ENCODE results near the gene ADARB1.

The ADARB1 gene

GRCh38 chr21:45255381-45256020 is 181.1 kb downstream of the ADARB1 start:
- TF ChIP-seq CTCF (IDR thresholded peaks at IDR 0.05; ENCODE audit: low read length, missing control alignments) = no peak
- no peak for DNase-seq (ENCODE audit: low read depth)
- no peak overlapping the region for H3K4me3 ChIP-seq (replicated peaks; ENCODE audit: low read depth, low read length)

GRCh38 chr21:45256021-45256911 is 181.9 kb downstream of the ADARB1 start:
- no peak overlapping the region for H3K4me3 ChIP-seq (replicated peaks; ENCODE audit: low read depth, low read length)
- DNase-seq (ENCODE audit: low read depth) = no peak
- TF ChIP-seq CTCF (IDR thresholded peaks at IDR 0.05; ENCODE audit: low read length, missing control alignments) = no peak

- H3K4me3 ChIP-seq (replicated peaks; ENCODE audit: low read depth, low read length) = no peak overlapping the region
- DNase-seq (ENCODE audit: low read depth) = no peak
- no peak for TF ChIP-seq CTCF (IDR thresholded peaks at IDR 0.05; ENCODE audit: low read length, missing control alignments)
Measured at GRCh38 chr21:45256912-45257672, 182.7 kb downstream of the ADARB1 start.

- H3K4me3 ChIP-seq (replicated peaks; ENCODE audit: low read depth, low read length) = no peak overlapping the region
- no peak for DNase-seq (ENCODE audit: low read depth)
- no peak for TF ChIP-seq CTCF (IDR thresholded peaks at IDR 0.05; ENCODE audit: low read length, missing control alignments)
Measured at GRCh38 chr21:45257673-45258341, 183.4 kb downstream of the ADARB1 start.

- DNase-seq (ENCODE audit: low read depth) = no peak
- H3K4me3 ChIP-seq (replicated peaks; ENCODE audit: low read depth, low read length) = no peak overlapping the region
- no peak for TF ChIP-seq CTCF (IDR thresholded peaks at IDR 0.05; ENCODE audit: low read length, missing control alignments)
Measured at GRCh38 chr21:45258466-45258865, 184.1 kb downstream of the ADARB1 start.

GRCh38 chr21:45259206-45259840 is 184.9 kb downstream of the ADARB1 start:
- H3K4me3 ChIP-seq (replicated peaks; ENCODE audit: low read depth, low read length) = no peak overlapping the region
- TF ChIP-seq CTCF (IDR thresholded peaks at IDR 0.05; ENCODE audit: low read length, missing control alignments) = no peak
- DNase-seq (ENCODE audit: low read depth) = no peak
